CD4-positive, alpha-beta T cell treated with Interleukin-4 for 4 hours (primary cell): Measurements from ENCODE around the gene MEIS3.

Experiments
- DNase-seq: peaks from one replicate; pipeline ENCODE4 v3.0.0-alpha.2; 2020

MEIS3 gene

DNA sequence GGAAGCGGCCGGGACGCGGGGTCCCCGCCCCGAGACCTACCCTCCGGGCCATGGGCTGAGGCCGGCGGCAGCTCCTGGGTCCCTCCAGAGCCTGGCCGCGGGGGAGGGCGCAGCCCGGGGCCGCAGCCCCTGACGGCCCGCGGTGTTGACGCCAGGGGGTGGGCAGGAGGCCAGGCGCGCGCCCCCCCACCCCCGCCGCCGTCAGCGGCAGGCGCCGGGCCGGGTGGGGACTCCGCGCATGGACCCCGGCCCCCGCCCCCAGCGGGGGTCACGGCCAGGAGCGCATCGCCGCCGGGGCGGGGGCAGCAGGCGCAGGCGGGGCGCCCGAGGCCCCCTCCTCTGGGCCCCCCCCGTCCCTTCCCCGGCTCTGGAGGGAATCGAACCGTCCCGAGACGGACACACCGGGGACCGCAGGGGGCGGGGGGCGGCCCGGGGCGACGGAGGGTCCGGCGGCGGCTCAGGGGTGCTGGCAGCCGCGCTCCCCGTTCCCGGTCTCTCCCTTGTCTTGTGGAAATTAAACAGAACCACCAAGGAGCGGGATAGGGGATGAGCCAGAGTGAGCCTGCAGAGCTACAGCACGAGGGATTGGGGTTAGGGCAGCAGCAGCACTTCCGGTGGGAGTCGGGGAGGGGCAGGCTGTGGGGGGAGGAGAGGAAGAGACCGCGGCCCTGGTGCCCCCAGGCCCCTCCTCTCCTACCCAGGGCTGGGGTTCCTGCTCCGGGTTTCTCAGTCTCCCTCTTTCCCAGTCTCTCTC is at the start of gene MEIS3:
TSS of gene MEIS3 (minus strand) at position 498 of the 754 bp plus-strand sequence. CDS start at position 52, 446 bp downstream.
- DNase-seq = no peak

DNA sequence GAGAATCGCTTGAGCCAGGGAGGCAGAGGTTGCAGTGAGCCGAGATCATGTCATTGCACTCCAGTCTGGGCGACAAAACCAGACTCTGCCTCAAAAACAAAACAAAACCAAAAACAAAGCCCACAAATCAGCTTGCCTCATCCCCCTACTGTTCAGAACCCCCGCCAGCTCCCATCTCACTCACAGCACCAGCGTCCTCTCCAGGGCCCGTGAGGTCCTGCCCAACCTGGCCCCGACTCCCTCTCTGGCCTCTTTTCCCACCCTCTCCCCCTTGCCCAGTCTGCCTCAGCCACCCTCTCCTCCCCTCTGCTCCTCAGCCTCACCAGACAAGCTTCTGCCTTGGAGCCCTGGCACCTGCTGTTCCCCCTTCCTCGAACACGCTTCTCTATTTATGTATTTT is 48.6 kb upstream of the MEIS3 start:
- DNase-seq = no peak

DNA sequence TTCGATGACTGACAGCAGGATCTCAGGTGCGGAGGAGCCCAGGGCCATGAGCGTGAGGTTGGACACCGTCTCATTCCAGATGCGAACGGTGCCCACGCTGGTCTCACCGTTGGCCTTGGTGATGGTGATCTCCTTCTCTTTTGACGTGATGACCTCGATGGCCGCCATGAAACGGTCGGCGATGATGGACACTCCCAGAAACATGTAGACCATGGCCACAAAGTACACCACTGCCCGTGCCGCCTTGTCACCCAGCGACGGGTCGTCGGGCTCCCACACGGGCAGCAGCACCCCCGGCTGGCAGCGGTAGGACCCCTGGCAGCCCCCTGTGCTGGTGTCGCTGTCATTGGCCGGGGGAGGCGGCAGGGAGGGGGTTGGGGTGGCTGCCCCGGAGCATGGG is 46.6 kb upstream of the MEIS3 start:
- DNase-seq = no peak

DNA sequence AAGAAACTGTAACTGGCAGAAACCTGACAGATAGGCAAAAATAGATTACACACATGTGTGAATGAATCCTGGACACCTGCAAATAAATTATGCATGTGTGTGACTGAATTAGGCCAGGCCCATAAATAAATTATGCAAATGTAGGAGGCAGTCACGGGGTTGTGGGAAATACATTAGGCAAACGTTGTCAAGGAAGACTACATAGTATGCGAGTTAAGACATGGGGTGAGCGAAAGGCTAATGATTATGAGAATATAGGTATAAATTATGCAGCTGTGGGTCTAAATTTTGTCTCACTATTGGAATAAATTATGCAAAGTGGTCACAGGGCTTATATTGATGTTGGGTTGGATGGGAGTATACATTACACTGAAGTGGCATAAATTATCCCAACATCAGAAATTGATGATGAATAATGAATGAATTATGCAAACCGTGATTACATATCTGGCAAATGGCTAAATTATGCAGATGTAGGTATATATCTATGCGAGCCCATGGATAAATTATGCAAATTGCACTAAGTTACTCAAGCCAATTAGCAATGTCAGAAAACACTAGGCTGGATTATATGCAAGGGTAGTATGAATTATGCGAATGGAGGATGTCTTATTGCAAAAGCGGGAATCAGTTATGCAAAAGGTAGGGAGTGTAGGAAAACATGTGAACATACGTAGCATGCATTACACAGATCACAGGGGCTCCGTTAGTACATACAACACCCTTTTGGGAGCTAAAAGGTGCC is 45.5 kb upstream of the MEIS3 start:
- DNase-seq = no peak

DNA sequence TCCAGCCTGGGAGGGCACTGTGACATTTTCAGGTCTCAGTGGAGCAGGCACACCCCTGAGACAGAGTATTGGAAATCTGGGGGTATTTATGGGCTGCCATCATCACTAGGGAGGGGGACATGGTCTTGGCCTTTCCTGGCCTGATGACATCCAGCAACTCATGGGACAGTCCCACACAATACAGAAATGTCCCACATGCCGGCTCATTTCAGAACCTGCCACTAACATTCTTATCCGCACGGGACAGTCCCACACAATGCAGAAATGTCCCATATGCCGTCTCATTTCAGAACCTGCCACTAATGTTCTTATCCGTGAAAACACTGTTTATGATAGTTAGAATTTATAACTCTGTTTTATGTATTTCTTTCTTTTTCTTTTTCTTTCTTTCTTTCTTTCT is 42.5 kb upstream of the MEIS3 start:
- no peak for DNase-seq

DNA sequence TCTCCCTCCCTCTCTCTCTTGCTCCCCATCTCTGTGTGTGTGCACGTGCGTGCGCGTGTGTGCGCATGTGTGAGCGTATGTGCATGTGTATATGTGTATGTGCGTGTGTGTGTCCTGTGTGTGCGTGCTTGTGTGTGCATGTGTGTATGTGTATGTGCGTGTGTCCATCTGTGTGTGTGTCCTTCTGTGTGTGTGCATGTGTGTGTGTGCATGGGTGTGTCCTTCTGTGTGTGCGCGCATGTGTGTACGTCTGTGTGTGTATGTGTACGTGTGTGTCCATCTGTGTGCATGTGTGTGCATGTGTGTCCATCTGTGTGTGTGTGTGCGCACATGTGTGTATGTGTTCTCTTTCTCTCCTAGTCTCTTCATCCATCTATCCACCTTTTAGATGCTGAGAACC is 40.1 kb upstream of the MEIS3 start:
- no peak for DNase-seq

DNA sequence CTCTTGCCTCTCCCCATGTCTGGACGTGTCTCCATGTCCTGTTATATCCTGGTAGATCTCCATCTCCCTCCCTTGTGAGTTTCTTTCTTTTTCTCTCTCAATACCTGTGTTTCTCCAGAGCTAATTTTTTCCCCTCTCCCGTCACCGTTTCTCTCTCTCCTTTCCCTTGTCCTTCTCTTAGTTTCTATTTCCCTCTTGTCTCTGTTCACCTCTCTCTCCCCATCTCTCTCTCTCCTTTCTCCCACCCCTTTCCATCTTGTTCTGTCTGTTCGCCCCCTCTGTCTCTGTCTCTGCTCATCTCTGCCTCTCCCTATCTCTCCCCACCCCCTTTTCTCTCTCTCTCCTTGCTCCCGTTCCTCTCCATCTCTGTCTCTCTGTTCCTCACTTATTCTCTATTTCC is 39.3 kb upstream of the MEIS3 start:
- no peak for DNase-seq

DNA sequence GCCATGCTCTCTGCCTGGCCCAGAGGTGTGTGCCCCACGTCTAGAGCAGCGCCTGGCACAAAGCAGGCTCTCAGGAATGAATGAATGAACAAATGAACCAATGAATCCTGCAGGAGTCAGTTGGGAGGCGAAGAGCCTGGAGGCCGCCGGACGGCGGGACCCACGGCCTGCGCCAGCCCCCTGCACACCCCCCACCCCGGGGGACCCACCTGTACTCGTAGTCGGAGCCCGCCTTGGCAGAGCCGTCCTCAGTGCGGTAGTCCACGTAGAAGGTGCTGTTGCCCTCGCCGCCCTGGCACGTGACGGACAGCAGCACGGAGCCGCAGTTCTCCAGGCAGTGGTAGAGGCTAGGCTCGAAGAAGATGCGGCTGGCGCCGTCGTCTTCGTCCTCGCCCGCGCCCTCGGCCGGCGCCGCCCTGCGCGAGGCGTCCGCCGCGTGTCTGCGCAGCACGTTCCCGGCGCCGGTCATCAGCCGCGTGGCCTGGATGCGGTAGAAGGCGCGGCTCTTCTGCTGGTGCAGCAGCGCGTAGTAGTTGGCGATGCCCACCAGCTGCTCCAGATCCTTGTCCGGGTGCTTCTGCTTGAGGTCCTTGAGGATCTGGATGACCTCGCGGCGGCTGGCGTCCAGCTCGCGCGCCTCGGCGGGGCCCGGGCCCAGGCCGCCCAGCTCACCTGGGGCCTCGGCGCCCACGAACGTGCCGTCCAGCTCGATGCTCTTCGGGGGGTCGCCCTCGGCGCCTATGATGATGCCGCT is 37.6 kb upstream of the MEIS3 start:
- no peak for DNase-seq

DNA sequence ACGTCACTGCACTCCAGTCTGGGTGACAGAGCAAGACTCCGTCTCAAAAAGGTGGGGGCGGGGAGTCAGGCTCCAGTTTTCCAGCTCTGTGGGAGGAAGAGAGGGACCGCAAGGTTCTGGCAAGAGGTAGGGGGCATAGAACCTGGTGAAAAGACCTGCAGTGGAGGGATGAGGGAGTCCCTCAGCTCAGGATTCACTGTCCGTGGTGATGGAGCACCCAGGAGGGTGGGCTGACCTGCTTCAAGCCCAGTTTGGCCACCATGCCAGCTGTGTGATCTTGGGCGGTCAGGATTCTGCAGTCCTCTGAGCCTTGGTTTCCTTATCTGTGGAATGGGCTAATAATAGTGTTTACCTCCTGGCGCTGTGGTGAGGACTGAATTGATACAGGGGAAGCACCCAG is 31.2 kb upstream of the MEIS3 start:
- DNase-seq = no peak

DNA sequence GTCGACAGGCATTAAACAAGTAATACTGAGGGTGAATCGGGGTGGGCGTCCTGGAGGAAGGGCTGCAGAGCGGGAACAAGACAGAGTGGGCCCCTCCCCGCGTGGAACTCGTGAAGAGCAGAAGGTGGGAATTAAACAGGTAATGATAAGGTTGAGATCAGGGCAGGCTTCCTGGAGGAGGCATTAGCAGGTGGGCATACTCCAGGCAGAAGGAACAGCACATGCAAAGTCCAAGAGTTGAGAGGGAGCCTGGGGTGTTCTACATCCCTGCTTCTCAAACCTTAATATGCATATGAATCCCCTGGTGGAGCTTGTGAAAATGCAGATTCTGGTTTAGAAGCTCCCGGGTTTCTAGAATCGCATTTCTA is 29.0 kb upstream of the MEIS3 start:
- DNase-seq = no peak

DNA sequence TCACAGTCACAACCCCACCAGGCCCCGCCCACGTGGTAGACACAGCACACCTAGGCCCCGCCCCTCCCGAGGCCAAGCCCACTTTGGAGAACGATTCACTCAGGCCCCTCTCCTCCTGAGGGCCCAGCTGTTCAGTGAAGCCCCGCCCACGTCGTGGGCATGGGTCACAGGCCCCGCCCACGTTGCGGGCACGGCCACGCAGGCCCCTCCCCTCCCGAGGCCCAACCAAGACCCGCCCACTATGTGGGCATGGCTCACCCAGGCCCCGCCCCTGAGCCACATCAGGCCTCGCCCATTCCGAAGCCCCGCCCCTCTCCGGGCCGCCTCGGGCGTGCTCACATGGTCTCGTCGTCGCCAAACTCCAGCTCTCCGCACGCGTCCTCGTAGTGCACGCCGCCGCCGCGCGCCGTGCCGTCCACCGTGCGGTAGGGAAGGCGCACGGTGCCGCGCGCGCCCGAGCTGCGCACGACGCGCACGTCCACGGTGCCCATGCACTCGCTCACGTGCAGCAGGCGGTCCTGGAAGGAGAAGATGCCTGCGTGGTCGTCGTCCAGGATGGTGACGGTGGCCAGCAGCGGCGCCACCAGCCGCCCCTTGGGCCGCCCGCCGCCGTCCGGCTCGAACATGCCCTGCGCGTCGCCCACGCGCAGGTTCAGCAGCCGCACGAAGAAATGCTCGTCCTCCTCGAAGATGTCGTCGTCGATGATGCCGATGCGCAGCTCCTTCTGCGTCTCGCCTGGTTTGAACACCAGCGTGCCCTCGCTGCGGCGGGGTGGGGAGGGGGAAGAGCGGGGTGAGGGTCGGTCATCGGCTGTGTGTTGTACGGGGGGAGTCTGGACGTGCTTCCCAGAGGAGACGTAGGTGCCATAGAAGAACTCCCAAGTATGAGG is 28.4 kb upstream of the MEIS3 start:
- DNase-seq = no peak

DNA sequence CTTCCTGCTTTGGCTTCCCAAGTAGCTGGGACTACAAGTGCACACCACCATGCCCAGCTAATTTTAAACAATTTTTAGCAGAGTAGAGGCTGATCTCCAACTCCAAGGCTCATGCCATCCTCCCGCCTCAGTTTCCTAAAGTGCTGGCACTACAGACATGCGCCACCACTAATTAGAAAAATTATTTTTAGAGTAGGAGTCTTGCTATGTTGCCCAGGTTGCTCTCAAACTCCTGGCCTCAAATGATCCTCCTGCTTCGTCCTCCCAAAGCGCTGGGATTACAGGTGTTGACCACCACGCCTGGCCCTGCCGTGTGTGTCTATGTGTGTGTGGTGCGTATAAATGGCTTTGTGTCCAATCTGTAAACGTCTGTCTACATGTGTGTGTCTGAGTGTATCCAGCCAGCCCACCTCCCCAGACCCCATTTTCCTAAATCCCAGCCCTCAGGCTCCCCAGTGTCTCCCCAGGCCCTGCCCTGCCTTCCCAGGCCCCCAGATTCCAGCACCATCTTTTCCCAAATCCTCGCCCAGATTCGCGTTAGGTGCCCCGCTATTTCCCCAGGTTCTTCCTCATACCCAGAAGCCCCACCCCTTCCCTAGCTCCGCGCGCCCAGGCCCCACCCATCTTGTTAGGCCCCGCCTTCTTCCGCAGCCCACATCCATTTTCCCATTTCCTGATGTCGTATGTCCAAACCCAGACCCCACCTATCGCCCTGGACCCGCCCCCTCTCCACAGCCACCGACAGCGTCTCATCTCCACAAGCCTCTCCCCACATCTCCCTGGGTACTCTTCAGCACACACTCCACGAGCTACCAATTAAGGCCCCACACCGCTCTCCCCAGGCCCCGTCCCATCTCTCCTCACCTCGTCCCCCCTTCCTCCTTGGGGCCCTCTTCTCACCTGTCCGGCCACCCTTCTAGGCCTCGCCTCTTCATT is 27.5 kb upstream of the MEIS3 start:
- DNase-seq = no peak

DNA sequence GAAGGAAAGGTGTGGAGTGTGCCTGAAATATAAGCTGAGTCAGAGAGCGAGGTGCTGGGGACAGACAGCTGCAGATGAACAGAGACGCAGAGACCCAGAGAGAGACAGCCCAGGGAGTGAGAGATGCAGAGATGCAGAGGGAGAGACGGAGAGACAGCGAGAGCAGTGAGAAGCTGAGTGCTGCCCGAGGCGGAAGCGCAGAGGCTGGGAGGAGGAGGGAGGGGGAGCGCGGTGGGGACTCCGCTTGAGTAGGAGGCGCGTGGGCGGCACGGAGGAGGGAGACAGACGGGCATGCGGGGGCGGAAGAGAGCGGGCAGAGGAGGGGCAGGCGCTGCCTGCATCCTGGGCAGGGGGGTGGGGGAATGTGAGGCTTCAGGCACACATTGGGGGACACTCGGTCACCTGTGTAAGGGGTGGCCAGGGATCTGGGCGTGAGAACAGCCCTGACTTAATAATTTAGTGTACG is 26.6 kb upstream of the MEIS3 start:
- peak; percentile 57 for DNase-seq

DNA sequence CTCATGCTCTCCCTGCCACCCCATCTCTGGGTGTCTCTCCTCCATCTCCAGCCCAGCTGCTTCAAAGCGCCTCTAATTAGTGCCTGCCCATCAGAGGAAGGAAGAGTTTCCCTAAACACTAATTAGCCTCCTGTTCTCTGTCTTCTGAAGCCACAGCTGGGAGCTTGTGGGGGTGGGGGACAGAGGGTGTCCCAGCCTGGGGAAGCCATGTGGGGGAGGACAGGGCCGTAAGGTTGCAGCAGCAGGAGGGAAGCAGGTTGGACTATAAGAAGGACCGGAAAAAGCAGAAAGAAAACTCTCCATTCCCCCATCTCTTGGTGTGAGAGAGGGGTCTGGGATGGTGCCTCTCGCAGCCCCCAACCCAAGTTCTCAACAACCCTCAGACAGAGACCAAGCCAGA is 26.2 kb upstream of the MEIS3 start:
- no peak for DNase-seq

DNA sequence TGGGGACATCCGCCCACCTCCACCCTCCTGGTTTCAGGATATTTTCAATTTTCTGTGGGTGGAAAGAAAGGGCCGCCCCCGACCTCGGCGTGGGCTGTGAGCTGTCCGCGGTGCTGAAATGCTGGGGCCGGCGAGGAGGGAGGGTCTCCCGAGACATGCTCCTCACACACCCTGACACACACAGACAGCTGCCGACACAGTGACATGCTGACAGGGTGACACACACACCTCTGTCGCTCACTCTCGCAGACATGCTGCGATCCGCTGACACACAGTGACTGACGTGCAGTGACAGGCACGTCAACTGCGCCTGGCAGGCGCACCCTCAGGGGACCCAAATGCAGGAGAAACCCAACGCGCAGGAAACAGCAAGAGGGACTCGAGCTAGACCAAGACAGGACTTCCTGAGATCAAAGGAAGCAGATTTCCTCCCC is 25.1 kb upstream of the MEIS3 start:
- DNase-seq = peak; percentile 20

DNA sequence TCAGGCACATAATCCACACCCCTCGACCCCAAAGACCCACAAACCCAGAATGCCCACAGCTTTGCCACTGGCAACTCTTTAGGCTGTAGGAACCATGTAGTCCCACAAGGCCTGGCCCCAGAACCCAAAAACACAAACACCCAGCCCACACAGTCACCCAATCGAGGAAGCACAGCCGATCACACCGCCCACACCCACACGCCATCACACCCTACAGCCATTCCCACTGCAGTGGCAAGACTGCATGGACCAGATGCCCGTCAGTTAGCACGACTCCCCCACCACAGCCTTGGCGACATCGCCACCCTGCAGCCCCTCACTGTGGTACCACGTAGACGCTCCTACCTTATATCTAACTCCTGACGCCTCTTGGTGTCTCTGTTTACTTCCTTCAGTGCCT is 24.0 kb upstream of the MEIS3 start:
- DNase-seq = no peak

DNA sequence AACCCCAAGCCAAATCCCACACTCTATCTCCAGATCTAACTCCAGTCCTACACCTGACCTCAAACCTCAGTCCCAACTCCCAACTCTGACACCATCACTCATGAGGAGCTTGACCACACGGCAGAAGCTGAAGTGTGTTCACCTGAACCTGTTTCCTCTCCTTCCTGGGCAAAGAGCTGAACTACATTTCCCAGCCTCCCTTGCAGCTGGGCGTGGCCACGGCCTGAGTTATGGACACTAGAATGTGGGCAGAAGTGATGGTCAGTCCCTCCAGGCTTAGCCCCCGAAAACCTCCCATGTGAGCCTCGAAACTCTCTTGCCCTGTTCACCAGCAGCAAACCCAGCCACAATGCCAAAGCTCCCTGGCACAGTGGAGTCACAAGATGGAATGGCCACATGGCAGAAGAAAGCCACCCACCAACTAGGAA is 19.5 kb upstream of the MEIS3 start:
- DNase-seq = no peak

DNA sequence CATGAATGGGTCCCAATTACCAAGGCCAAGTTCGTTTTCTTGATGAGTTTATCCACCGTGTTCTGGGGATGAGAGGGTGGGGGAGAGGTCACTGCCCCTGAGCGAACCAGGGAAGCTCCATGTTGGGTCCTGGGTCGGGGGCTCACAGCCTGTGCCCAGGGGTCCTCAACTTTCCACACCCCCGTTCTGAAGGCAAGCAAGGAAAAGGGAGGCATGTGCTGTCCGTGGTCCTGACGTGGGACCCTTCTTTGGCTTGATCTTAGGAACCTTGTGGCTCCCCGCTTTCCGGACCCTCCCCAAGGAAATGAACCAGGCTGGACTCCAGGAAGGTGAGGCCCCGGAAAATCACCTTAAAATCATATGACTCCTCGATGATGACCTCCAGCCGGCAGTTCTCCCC is 18.2 kb upstream of the MEIS3 start:
- no peak for DNase-seq

DNA sequence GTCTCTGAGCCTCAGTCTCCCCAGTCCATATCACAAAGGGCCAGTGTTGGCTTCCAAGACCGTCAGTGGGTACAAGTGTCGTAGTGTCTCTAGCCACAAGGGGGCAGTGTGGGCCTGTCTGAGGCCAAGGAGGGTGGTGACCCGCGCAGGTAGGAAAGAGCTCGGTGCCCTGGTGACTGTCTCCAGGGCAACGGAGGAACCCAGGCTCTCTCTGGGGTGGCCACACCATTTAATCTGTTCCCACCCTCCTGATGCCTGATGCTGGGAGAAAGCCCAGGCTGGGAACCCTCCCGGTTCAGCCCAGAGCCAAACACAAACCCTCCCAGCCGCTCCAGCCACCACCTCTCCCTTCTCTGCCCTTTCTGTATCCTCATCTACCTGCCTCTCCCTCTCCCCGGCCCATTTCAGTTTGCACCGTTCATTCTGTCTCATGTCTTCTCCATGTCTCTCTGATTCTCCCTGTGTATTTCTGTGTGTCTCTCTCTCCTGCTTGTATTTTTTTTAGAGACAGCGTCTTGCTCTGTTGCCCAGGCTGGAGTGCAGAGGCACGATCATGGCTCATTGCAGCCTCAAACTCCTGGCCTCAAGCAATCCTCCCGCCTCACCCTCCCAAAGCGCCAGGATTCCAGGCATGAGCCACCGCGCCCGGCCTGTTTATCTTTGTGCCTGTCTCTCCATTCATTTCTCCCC is 17.5 kb upstream of the MEIS3 start:
- DNase-seq = peak; percentile 76

DNA sequence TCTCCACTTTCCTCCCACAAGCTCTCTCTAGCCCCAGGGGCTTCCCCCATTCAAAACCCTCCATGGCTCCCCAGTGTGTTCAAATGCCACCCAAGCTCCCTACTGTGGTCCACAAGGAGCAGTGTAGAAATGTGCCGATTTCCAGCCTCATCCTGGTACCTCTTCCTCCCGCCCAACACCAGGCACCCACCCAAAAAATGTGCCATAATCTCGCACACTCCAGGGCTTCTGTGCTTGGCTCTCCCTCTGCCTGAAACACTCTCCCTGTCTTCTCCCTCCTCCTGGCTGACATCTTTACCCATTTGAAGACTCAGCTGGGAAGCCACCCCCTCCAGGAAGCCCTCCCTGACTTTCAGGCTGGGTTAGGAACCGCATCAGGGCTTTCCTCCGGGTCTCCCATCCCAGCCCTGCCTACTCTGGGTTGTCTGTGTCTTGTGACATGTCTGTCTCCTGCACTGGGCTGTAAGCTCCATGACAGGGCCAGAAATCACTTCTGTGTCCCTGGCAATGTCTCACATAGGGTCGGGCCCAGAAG is 16.6 kb upstream of the MEIS3 start:
- no peak for DNase-seq

DNA sequence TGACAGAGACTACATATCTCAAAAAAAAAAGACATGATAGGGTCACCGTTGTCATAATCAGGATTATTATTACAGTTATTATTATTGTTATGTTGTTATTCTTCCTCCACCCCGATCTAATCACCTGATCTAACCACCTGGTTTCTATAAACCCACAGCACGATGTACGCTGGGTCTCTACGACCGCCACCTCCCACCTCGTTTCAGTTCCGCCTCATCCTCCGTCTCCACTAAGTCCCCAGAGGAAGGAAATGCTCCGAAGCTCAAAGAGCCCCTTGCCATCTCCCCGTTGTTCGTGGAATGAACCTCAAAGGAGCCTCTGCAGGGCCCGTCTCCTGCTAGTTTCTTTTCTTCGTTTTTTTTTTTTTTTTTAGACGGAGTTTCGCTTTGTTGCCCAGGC is 15.9 kb upstream of the MEIS3 start:
- DNase-seq = no peak
